Neural crest cell (in vitro differentiated cells): ENCODE data around the gene SQSTM1. TPM values are rescaled to one million over a fixed set of nuclear protein-coding genes. Genes with fewer than 3 reads are reported as not detected.

Source experiments
- DNase-seq: peaks from one replicate; pipeline ENCODE4 v3.0.0; 2021; ENCODE audit warnings: low read depth, mixed read lengths, low spot score
- H3K27ac Mint-ChIP-seq: one replicate; pipeline ENCODE4 v1.8.0; 2021; ENCODE audit warnings: mild to moderate bottlenecking, mixed read lengths; ENCODE audit not compliant: unreplicated experiment
- H3K27me3 Mint-ChIP-seq: 2 replicates; pipeline ENCODE4 v1.8.0; 2021; ENCODE audit warnings: low read depth, mild to moderate bottlenecking, mixed read lengths
- H3K36me3 Mint-ChIP-seq: 2 replicates; pipeline ENCODE4 v1.8.0; 2021; ENCODE audit warnings: low read depth, mild to moderate bottlenecking, mixed read lengths
- H3K4me1 Mint-ChIP-seq: 2 replicates; pipeline ENCODE4 v1.8.0; 2021; ENCODE audit warnings: mixed read lengths
- H3K4me3 Mint-ChIP-seq: one replicate; pipeline ENCODE4 v1.8.0; 2021; ENCODE audit warnings: mild to moderate bottlenecking, mixed read lengths
- H3K9me3 Mint-ChIP-seq: 2 replicates; pipeline ENCODE4 v1.8.0; 2021; ENCODE audit warnings: mixed read lengths
- total RNA-seq: library from RNA; stranded (reverse); gene quantifications from 2 replicates; pipeline ENCODE4 v1.2.1, GENCODE V29; 2021
- TF ChIP-seq, protein P1 (sequence below): fragments of 200-600 bp; sonication (generic); conservative IDR thresholded peaks from 2 replicates; pipeline ENCODE4 v1.5.0; 2021; ENCODE audit warnings: antibody characterized with exemption, mild to moderate bottlenecking

The SQSTM1 gene
- total RNA-seq, 1 donor from 2014 or later, result 69.5 TPM

DNA sequence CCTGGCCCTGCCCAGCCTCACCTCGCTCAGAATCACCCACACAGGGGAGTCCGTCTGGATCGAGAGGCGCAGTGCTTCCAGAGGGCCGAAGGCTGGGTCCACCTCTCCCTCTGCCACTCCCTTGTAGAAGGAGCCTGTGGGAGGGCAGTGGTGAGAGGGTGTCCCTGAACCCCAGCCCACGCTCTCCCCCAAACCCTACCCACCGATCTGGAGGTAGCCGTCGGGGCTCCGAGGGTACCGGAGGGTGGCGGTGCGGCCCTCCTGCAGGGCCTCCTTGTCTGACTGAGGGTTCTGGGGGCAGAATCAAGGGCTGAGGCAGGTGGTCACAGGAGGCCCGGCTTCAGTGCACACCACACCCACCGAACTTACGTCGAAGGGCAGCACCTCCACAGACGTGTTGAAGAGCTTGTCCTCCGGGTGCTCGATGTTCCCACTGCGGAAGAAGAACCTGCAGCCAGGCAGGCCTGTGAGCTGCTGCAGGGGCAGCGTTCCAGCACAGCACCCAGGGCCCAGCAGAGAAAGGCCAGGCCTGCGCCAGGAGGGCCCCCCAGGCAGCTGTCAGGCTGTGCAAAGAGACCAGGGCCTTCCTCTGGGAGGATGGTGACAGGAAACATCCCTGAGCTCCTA lies 22.4 kb upstream of the SQSTM1 start:
- Mint-ChIP-seq H3K4me1 (peaks cover 14% of the 10 kb centered on the region), H3K27ac (no peak overlapping the region), H3K27me3 (peaks cover 5% of the 10 kb centered on the region), H3K36me3 (peaks cover 7% of the 10 kb centered on the region), H3K9me3 (no peaks in the 10 kb centered on the region), H3K4me3 (no peak overlapping the region)
- TF ChIP-seq, protein P1, sequence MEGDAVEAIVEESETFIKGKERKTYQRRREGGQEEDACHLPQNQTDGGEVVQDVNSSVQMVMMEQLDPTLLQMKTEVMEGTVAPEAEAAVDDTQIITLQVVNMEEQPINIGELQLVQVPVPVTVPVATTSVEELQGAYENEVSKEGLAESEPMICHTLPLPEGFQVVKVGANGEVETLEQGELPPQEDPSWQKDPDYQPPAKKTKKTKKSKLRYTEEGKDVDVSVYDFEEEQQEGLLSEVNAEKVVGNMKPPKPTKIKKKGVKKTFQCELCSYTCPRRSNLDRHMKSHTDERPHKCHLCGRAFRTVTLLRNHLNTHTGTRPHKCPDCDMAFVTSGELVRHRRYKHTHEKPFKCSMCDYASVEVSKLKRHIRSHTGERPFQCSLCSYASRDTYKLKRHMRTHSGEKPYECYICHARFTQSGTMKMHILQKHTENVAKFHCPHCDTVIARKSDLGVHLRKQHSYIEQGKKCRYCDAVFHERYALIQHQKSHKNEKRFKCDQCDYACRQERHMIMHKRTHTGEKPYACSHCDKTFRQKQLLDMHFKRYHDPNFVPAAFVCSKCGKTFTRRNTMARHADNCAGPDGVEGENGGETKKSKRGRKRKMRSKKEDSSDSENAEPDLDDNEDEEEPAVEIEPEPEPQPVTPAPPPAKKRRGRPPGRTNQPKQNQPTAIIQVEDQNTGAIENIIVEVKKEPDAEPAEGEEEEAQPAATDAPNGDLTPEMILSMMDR, result no peak
- no peak for DNase-seq

DNA sequence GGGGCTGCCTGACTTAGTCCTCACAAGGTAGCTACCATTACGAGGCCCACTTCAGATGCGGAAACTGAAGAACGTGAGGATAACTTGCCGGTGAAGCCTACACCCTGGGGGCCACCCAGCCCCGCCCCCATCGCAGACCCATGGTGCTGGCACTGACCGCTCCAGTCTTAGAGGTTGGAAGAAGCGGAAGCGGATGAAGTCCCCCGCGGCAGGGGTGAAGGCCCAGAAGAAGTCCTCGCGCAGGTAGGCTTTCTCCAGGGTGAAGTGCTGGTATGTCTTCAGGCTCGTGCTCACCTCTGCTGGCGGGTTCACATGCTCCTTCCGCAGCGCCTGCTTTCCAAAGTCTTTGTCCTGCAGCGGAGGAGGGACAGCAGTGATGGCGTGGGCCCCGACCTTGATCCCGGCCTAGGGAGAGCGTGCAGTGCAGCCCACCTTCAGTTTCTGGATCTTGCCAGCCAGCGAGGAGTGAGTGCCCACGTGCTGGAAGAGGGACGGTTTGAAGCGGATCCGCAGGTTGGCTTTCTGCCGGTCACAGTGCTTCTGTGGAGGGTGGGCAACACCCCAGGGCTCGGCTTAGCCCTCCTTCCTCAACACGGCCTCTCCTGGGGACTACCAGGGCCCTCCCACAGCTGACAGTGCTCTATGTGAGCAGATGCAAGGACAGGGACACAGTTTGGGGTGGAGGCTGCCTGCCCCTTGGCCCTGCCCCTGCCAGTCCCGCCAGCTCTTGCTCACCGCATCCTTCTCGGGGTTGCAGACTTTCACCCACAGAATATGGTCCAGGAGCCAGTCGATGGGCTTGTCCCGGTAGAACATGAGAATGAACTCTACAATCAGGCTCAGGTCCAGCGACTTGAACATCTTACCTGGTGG lies 21.7 kb upstream of the SQSTM1 start:
- H3K27me3 Mint-ChIP-seq, result peaks cover 5% of the 10 kb centered on the region
- peaks cover 7% of the 10 kb centered on the region for H3K36me3 Mint-ChIP-seq
- H3K4me1 Mint-ChIP-seq, result peaks cover 17% of the 10 kb centered on the region
- H3K9me3 Mint-ChIP-seq, result no peaks in the 10 kb centered on the region
- TF ChIP-seq, protein P1, result no peak
- DNase-seq, result no peak
- H3K27ac Mint-ChIP-seq, result peak overlapping the region; percentile 35
- H3K4me3 Mint-ChIP-seq, result peak overlapping the region; percentile 61

DNA sequence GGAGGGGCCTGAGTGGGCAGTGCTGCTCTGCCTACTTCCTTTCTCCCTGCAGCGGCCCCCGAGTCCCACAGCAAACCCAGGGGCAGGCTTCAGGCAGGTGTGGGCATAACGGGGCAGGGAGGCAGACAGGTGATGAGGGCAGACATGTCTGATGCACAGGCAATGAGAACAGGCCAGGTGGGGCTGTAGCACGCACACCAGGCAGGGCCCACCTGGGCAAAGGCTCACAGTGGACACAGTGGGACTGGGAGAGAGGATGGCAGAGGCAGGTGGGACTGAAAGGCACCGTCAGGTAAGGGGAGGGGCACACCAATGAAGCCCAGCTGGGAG lies 21.1 kb upstream of the SQSTM1 start:
- Mint-ChIP-seq H3K9me3 (no peaks in the 10 kb centered on the region), H3K4me1 (peaks cover 23% of the 10 kb centered on the region), H3K27me3 (peaks cover 5% of the 10 kb centered on the region), H3K36me3 (peaks cover 7% of the 10 kb centered on the region), H3K4me3 (peak overlapping the region; percentile 61), H3K27ac (peak overlapping the region; percentile 35)
- no peak for DNase-seq
- TF ChIP-seq, protein P1, result no peak

DNA sequence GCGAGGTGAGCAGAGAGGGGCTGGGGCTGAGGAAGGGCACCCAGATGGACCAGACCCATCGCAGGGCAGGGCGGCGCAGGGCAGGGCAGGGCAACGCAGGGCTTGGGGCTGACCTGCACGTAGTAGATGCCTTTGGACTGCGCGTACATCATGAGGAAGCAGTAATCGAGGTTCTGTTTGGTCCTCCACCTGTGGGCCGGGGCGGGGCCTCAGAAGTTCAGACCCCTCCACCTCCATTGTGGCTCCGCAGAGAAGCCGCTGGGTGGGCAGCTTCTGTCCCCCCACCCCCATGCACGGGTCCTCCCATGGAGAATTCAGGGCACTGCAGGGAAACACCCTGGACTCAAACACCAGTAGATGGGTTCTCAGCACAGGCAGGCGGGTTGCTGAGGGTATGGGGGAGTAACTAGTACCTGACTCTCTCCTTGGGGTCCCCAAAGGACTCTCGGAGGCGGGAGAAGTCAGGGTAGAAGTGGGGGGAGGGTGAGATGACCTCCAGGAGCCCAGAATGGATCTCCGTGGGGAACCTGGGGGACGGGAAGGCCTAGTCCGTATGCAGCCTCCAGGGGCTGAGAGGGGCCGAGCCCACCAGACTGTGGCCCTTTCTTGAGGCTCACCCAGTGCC lies 20.5 kb upstream of the SQSTM1 start:
- peaks cover 5% of the 10 kb centered on the region for H3K27me3 Mint-ChIP-seq
- no peak for DNase-seq
- H3K36me3 Mint-ChIP-seq, result peaks cover 7% of the 10 kb centered on the region
- no peaks in the 10 kb centered on the region for H3K9me3 Mint-ChIP-seq
- TF ChIP-seq, protein P1, result no peak
- H3K27ac Mint-ChIP-seq, result no peak overlapping the region
- H3K4me3 Mint-ChIP-seq, result no peak overlapping the region
- peaks cover 29% of the 10 kb centered on the region for H3K4me1 Mint-ChIP-seq

DNA sequence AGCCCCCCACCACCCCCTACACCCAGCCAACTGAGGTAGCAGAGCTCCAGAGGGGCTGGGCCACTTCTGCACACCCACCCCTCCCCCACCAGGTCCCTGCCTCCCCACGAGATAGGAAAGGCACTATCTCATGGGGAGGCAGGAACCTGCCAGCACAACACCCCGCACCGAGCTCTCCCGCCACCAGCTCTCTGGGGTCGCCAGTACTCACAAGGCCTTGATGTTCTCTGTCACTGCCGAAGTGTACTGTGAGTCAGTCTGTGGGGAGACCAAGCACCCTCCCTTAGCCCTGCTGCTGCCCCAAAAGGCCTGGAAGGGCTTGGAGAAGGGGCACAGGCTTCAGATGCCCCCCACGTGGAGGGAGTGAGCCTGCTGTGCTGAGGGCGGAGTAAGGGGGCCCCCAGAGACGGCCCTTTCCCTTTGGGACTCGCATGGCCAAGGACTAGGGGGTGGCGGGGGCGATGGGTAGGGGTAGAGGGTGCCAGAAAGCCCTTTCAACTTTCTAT lies 20.0 kb upstream of the SQSTM1 start:
- Mint-ChIP-seq H3K4me3 (no peak overlapping the region), H3K27me3 (peaks cover 5% of the 10 kb centered on the region), H3K4me1 (peaks cover 30% of the 10 kb centered on the region), H3K9me3 (no peaks in the 10 kb centered on the region), H3K36me3 (peaks cover 7% of the 10 kb centered on the region), H3K27ac (no peak overlapping the region)
- TF ChIP-seq, protein P1, result no peak
- DNase-seq, result no peak
